GM12891 (cell line): ENCODE results near the gene ZNF692.

Experiments used
- PAX5 ChIP-seq: IDR thresholded peaks from 2 replicates; pipeline ENCODE4 v1.6.1; 2011; ENCODE audit warnings: low read length, moderate library complexity, mild to moderate bottlenecking; ENCODE audit not compliant: insufficient read depth, severe bottlenecking
- POLR2A ChIP-seq: IDR thresholded peaks from 2 replicates; pipeline ENCODE4 v1.6.1; 2011; ENCODE audit warnings: low read depth, low read length, control low read depth
- POLR2AphosphoS5 ChIP-seq: IDR thresholded peaks from 2 replicates; pipeline ENCODE4 v1.6.1; 2011; ENCODE audit warnings: low read depth, low read length, control low read depth
- POU2F2 ChIP-seq: IDR thresholded peaks from 2 replicates; pipeline ENCODE4 v1.6.1; 2011; ENCODE audit warnings: low read depth, mild to moderate bottlenecking, control low read depth, low read length, moderate library complexity
- SPI1 ChIP-seq: IDR thresholded peaks from 2 replicates; pipeline ENCODE4 v1.6.1; 2011; ENCODE audit warnings: low read depth, low read length, control low read depth
- TAF1 ChIP-seq: IDR thresholded peaks from 2 replicates; pipeline ENCODE4 v1.6.1; 2011; ENCODE audit warnings: low read depth, low read length, control low read depth

- no peak for TF ChIP-seq POLR2A
- TF ChIP-seq POLR2AphosphoS5 = no peak
- no peak for TF ChIP-seq TAF1
- TF ChIP-seq SPI1 = no peak
- TF ChIP-seq POU2F2 = no peak
- TF ChIP-seq PAX5 = no peak
These were observed 36.0 kb upstream of the ZNF692 start for GRCh38 chr1:248894837-248895236.
